ENCODE measurements around the gene MAK. TPM values are rescaled to one million over a fixed set of nuclear protein-coding genes. Genes with fewer than 3 reads are reported as not detected.
A peak's percentile ranks its signal among the peaks of the same experiment; 100 is the strongest.

Gene MAK
- total RNA-seq, 2 donors from 2014 or later = 0.26 TPM; not detected in 1

DNA sequence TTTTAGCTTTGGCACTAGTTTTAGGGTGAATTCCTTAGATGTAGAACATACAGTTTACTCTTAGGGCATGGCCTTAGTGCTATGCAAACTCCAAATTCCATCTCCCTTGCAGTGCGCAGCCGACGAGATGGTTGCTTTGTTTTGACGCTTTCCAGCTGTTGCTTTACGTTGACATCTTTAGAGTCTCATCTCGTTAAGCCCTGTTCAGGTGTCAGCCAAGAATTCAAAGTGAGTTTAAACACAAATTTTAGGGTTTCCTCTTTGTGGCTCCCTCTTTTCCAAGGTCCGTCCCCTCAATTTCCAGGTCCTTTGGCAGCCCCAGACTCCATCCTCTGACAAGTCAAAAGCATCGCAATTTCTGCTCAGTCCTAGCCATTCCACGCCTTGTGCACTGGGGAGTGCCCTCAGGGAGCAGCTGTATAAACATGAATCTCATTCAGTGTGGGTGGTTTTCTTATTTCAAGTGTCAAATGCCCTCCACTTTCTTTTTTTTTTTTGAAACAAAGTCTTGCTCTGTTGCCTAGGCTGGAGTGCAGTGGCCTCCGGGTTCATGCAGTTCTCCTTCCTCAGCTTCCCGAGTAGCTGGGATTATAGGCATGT, 14.1 kb upstream of the MAK start:
- no peaks in the 10 kb centered on the region for H3K27me3 ChIP-seq
- peaks cover 0 to 6% (median 0%) of the 10 kb centered on the region in 3 donors for H3K9me3 ChIP-seq
- DNase-seq (no peak), ATAC-seq (no peak)
- no peak overlapping the region for H3K27ac ChIP-seq
- no peak overlapping the region for H3K4me3 ChIP-seq
- intact Hi-C loops (cut with DNase I) = no loop called here
- H3K4me1 ChIP-seq = no peaks in the 10 kb centered on the region
- TF ChIP-seq POLR2A (IDR thresholded peaks at IDR 0.05) = no peak
- TF ChIP-seq CTCF (IDR thresholded peaks at IDR 0.05) = no peak
- no peaks in the 10 kb centered on the region for H3K36me3 ChIP-seq (replicated peaks in 1 of 2; ENCODE audit: insufficient read depth in 1 of 2, low read depth in 2 of 2)
- 80% methylated on average over 11 of the region's 11 CpGs for WGBS, 2 donors

DNA sequence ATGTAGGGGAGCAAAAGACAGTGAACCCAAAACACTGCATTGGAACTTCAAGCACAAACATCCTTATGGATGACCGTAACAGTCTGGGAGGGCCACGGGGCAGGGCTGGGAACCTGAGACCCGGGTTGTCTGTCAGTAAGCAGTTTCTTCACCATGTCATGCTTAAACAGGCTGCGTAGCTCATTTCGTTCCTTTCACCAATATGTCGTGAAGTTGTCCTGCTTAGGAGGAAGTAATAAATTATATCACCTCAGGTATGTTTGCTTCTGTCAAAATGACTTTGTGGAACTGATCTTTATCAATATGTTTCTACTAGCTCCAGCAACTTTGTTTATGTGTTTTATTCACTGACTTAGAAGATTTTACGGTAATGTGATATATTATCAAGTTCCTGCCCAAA, 12.4 kb upstream of the MAK start:
- ATAC-seq (no peak), DNase-seq (no peak)
- Histone ChIP-seq H3K9me3 (peaks cover 0 to 6% (median 0%) of the 10 kb centered on the region in 3 donors), H3K27ac (no peak overlapping the region), H3K36me3 (replicated peaks in 1 of 2; ENCODE audit: insufficient read depth in 1 of 2, low read depth in 2 of 2) (no peaks in the 10 kb centered on the region), H3K4me1 (no peaks in the 10 kb centered on the region), H3K4me3 (no peak overlapping the region), H3K27me3 (no peaks in the 10 kb centered on the region)
- intact Hi-C loops (cut with DNase I) = no loop called here
- TF ChIP-seq CTCF (IDR thresholded peaks at IDR 0.05) (no peak), POLR2A (IDR thresholded peaks at IDR 0.05) (no peak)
- 50 to 59% methylated on average over 7 of the region's 7 CpGs for WGBS, 2 donors

DNA sequence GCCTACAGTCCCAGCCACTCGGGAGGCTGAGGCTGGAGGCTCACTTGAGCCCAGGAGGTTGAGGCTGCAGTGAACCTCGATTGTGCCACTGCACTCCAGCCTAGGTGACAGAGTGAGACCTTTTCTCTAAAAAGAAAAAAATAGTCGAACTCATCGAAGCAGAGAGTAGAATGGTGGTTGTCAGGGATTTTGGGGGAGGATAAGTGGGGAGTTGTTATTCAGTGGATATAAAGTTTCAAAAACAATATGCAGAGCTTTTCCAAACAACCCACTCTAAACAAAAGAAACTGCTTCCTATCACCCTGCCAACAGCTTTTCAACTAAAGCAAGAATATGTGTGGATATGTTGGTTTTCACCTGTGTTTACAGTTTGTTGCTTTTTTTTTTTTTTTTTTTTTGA, 11.6 kb upstream of the MAK start:
- TF ChIP-seq CTCF (IDR thresholded peaks at IDR 0.05) (no peak), POLR2A (IDR thresholded peaks at IDR 0.05) (no peak)
- Histone ChIP-seq H3K4me3 (no peak overlapping the region), H3K27me3 (no peaks in the 10 kb centered on the region), H3K36me3 (replicated peaks in 1 of 2; ENCODE audit: insufficient read depth in 1 of 2, low read depth in 2 of 2) (no peaks in the 10 kb centered on the region), H3K9me3 (peaks cover 0 to 6% (median 0%) of the 10 kb centered on the region in 3 donors), H3K27ac (no peak overlapping the region), H3K4me1 (no peaks in the 10 kb centered on the region)
- intact Hi-C loops (cut with DNase I) = loop anchor here (10.0 kb wide), 1 partner anchor 205 kb away; no protein-coding TSS in a partner anchor
- no peak for DNase-seq
- no peak for ATAC-seq
- 60 to 83% methylated on average over 4 of the region's 4 CpGs for WGBS, 2 donors

- Histone ChIP-seq H3K27me3 (no peaks in the 10 kb centered on the region), H3K4me3 (no peak overlapping the region), H3K4me1 (no peaks in the 10 kb centered on the region), H3K27ac (no peak overlapping the region), H3K36me3 (replicated peaks in 1 of 2; ENCODE audit: insufficient read depth in 1 of 2, low read depth in 2 of 2) (no peaks in the 10 kb centered on the region), H3K9me3 (peaks cover 0 to 4% (median 0%) of the 10 kb centered on the region in 3 donors)
- intact Hi-C loops (cut with DNase I) = loop anchor here (10.0 kb wide), 1 partner anchor 207 kb away; no protein-coding TSS in a partner anchor
- ATAC-seq (no peak), DNase-seq (no peak)
- TF ChIP-seq CTCF (IDR thresholded peaks at IDR 0.05) (peak in 4 of 7 experiments; percentile 8 to 36 (median 18)), POLR2A (IDR thresholded peaks at IDR 0.05) (no peak)
- WGBS, 2 donors = 57 to 62% methylated on average over 3 of the region's 3 CpGs
These were observed 9.3 kb upstream of the MAK start for GRCh38 chr6:10847684-10848083.

GRCh38 chr6:10843554-10843953, 5.2 kb upstream of the MAK start:
- no peak for ATAC-seq
- Histone ChIP-seq H3K27ac (no peak overlapping the region), H3K36me3 (replicated peaks in 1 of 2; ENCODE audit: insufficient read depth in 1 of 2, low read depth in 2 of 2) (no peaks in the 10 kb centered on the region), H3K9me3 (peaks cover 0 to 4% (median 0%) of the 10 kb centered on the region in 3 donors), H3K4me3 (no peak overlapping the region), H3K27me3 (no peaks in the 10 kb centered on the region), H3K4me1 (peaks cover 5% of the 10 kb centered on the region)
- no peak for DNase-seq
- intact Hi-C loops (cut with DNase I) = loop anchor here (10.0 kb wide), 1 partner anchor 211 kb away; no protein-coding TSS in a partner anchor
- TF ChIP-seq CTCF (IDR thresholded peaks at IDR 0.05) = no peak
- TF ChIP-seq POLR2A (IDR thresholded peaks at IDR 0.05) = no peak
